Measurements from ENCODE around the gene DYSF. TPM values are rescaled to one million over a fixed set of nuclear protein-coding genes. Genes with fewer than 3 reads are reported as not detected.

DYSF gene
- total RNA-seq, 2 experiments from 2014 or later = not detected

DNA sequence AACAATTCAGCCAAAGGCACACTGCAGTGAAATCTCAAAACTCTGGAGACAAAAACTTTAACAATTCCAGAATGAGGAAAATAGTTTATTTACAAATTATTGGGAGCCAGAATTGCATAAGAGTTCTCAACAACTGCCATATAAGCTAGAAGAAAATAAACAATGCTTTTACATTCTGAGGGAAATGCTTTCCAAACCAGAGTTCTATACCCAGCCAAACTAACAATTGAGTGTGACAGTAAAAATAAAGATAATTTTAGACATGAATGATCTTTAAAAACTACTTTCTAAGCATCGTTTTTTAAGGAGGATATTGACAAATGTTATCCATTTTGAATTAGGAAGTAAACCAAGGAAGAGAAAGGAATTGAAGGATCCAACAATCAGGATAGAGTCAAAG, 271.4 kb downstream of the DYSF start:
- ChIA-PET CTCF (ENCODE audit: unreplicated experiment) (no interaction called here), POLR2A (no interaction called here)
- Histone ChIP-seq H3K36me3 (ENCODE audit: insufficient read depth, low read length) (no peaks in the 10 kb centered on the region), H3K4me1 (ENCODE audit: insufficient read depth, low read length, poor library complexity, severe bottlenecking) (no peaks in the 10 kb centered on the region), H3K27ac (ENCODE audit: low read depth, low read length, poor library complexity, severe bottlenecking) (no peak overlapping the region), H4K20me1 (ENCODE audit: insufficient read depth, low read length) (no peaks in the 10 kb centered on the region), H3K79me2 (ENCODE audit: insufficient read depth, low read depth, low read length) (no peaks in the 10 kb centered on the region), H2AFZ (ENCODE audit: low read length) (no peak overlapping the region), H3K4me3 (ENCODE audit: low read depth, low read length, poor library complexity, severe bottlenecking) (no peak overlapping the region), H3K9me2 (ENCODE audit: insufficient read depth, low read length) (no peaks in the 10 kb centered on the region), H3K4me2 (ENCODE audit: low read length) (no peak overlapping the region), H3K9me3 (ENCODE audit: low read length) (peaks cover 9% of the 10 kb centered on the region; the same call in 1 of the 2 replicates)
- no peak for TF ChIP-seq EZH2phosphoT487 (IDR thresholded peaks at IDR 0.05; ENCODE audit: borderline replicate concordance, low read depth, low read length)
- TF ChIP-seq, protein P1, sequence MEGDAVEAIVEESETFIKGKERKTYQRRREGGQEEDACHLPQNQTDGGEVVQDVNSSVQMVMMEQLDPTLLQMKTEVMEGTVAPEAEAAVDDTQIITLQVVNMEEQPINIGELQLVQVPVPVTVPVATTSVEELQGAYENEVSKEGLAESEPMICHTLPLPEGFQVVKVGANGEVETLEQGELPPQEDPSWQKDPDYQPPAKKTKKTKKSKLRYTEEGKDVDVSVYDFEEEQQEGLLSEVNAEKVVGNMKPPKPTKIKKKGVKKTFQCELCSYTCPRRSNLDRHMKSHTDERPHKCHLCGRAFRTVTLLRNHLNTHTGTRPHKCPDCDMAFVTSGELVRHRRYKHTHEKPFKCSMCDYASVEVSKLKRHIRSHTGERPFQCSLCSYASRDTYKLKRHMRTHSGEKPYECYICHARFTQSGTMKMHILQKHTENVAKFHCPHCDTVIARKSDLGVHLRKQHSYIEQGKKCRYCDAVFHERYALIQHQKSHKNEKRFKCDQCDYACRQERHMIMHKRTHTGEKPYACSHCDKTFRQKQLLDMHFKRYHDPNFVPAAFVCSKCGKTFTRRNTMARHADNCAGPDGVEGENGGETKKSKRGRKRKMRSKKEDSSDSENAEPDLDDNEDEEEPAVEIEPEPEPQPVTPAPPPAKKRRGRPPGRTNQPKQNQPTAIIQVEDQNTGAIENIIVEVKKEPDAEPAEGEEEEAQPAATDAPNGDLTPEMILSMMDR (conservative IDR thresholded peaks at IDR 0.05; ENCODE audit: low read length) = no peak
- DNase-seq (ENCODE audit: low spot score) = no peak
- no TSS peak for BruUV-seq (replicated peaks)
- intact Hi-C loops (cut with micrococcal nuclease; ENCODE audit: unreplicated experiment) = no loop called here

DNA sequence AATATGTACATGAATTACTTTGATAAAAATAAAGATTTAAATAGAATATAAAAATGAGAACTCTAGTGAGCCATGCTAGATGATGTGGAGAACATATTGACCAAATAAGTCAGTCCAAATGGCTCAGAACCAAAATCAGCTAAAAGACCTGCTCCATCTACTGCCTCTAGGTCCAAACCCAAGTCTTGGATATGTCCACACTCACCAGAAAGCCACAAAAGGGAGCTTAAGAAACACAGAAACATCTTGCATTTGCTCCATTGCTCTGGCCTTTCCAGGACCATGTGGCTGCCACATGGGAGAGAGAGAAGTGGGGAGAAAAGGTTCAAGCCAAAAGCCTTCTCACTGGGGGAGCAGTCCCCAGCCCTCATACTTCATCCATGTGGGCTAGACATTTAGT, 272.5 kb downstream of the DYSF start:
- ChIA-PET CTCF (ENCODE audit: unreplicated experiment) (no interaction called here), POLR2A (no interaction called here)
- H3K36me3 ChIP-seq (ENCODE audit: insufficient read depth, low read length) = no peaks in the 10 kb centered on the region
- no peak overlapping the region for H3K27ac ChIP-seq (ENCODE audit: low read depth, low read length, poor library complexity, severe bottlenecking)
- H3K4me2 ChIP-seq (ENCODE audit: low read length) = no peak overlapping the region
- no peak overlapping the region for H2AFZ ChIP-seq (ENCODE audit: low read length)
- no peak overlapping the region for H3K4me3 ChIP-seq (ENCODE audit: low read depth, low read length, poor library complexity, severe bottlenecking)
- H3K79me2 ChIP-seq (ENCODE audit: insufficient read depth, low read depth, low read length) = no peaks in the 10 kb centered on the region
- TF ChIP-seq, protein P1 (conservative IDR thresholded peaks at IDR 0.05; ENCODE audit: low read length) = no peak
- no peak for TF ChIP-seq EZH2phosphoT487 (IDR thresholded peaks at IDR 0.05; ENCODE audit: borderline replicate concordance, low read depth, low read length)
- no peaks in the 10 kb centered on the region for H3K4me1 ChIP-seq (ENCODE audit: insufficient read depth, low read length, poor library complexity, severe bottlenecking)
- no peaks in the 10 kb centered on the region for H4K20me1 ChIP-seq (ENCODE audit: insufficient read depth, low read length)
- no peaks in the 10 kb centered on the region for H3K9me2 ChIP-seq (ENCODE audit: insufficient read depth, low read length)
- peaks cover 9% of the 10 kb centered on the region; the same call in 1 of the 2 replicates for H3K9me3 ChIP-seq (ENCODE audit: low read length)
- BruUV-seq (replicated peaks) = no TSS peak
- DNase-seq (ENCODE audit: low spot score) = no peak
- intact Hi-C loops (cut with micrococcal nuclease; ENCODE audit: unreplicated experiment) = no loop called here

DNA sequence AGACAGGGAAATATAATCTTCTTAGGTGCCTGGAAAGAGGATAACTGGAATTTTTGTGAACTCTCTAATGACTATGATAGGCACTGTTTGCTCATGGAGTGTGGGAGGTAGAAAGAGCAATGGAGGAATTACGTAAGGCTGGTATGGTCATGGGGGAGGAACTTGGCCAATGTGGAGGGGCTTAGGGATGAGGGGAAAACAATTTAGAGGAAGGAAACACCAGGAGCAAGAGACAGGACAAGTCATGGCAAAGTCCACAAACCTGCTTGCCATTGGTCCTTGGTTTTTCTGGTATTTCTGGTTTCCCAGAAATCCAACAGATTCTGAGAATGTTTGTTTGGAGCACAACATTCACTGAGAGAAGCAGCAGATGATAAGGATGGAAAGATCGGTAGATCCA, 274.2 kb downstream of the DYSF start:
- H4K20me1 ChIP-seq (ENCODE audit: insufficient read depth, low read length) = no peaks in the 10 kb centered on the region
- ChIA-PET CTCF (ENCODE audit: unreplicated experiment) (no interaction called here), POLR2A (no interaction called here)
- H3K4me1 ChIP-seq (ENCODE audit: insufficient read depth, low read length, poor library complexity, severe bottlenecking) = no peaks in the 10 kb centered on the region
- no peak overlapping the region for H3K27ac ChIP-seq (ENCODE audit: low read depth, low read length, poor library complexity, severe bottlenecking)
- no peaks in the 10 kb centered on the region for H3K9me2 ChIP-seq (ENCODE audit: insufficient read depth, low read length)
- peaks cover 9% of the 10 kb centered on the region; the same call in 1 of the 2 replicates for H3K9me3 ChIP-seq (ENCODE audit: low read length)
- no peak for TF ChIP-seq EZH2phosphoT487 (IDR thresholded peaks at IDR 0.05; ENCODE audit: borderline replicate concordance, low read depth, low read length)
- no peak for DNase-seq (ENCODE audit: low spot score)
- H3K36me3 ChIP-seq (ENCODE audit: insufficient read depth, low read length) = no peaks in the 10 kb centered on the region
- no peak overlapping the region for H3K4me2 ChIP-seq (ENCODE audit: low read length)
- no peak overlapping the region for H2AFZ ChIP-seq (ENCODE audit: low read length)
- no peaks in the 10 kb centered on the region for H3K79me2 ChIP-seq (ENCODE audit: insufficient read depth, low read depth, low read length)
- H3K4me3 ChIP-seq (ENCODE audit: low read depth, low read length, poor library complexity, severe bottlenecking) = no peak overlapping the region
- intact Hi-C loops (cut with micrococcal nuclease; ENCODE audit: unreplicated experiment) = no loop called here
- no TSS peak for BruUV-seq (replicated peaks)
